ENCODE measurements around the gene RNGTT.

Gene RNGTT

GRCh38 chr6:88655586-88655985 lies 307.8 kb downstream of the RNGTT start:
- Histone ChIP-seq H3K4me1 (ENCODE audit: insufficient read depth, low read length, poor library complexity, severe bottlenecking) (no peaks in the 10 kb centered on the region), H4K20me1 (ENCODE audit: insufficient read depth, low read length, poor library complexity, severe bottlenecking) (no peaks in the 10 kb centered on the region), H3K79me2 (ENCODE audit: insufficient read depth, low read length) (peaks cover 7% of the 10 kb centered on the region; the same call in 1 of the 2 replicates), H3K4me3 (ENCODE audit: low read length, poor library complexity, severe bottlenecking) (no peak overlapping the region), H2AFZ (ENCODE audit: low read length) (no peak overlapping the region), H3K9me2 (replicated peaks; ENCODE audit: low read depth, low read length) (no peaks in the 10 kb centered on the region), H3K9me3 (ENCODE audit: insufficient read depth, low read depth, low read length) (peaks cover 25% of the 10 kb centered on the region; the same call in 1 of the 2 replicates), H3K9ac (ENCODE audit: low read depth, low read length, poor library complexity, severe bottlenecking) (no peak overlapping the region), H3K27me3 (ENCODE audit: insufficient read depth, low read length, poor library complexity, severe bottlenecking) (no peaks in the 10 kb centered on the region), H3K36me3 (ENCODE audit: insufficient read depth, low read length) (peaks cover 20% of the 10 kb centered on the region; the same call in 1 of the 2 replicates), H3K4me2 (ENCODE audit: low read depth, low read length, poor library complexity, severe bottlenecking) (no peak overlapping the region), H3F3A (ENCODE audit: low read depth) (no peaks in the 10 kb centered on the region)
- TF ChIP-seq CTCF (conservative IDR thresholded peaks at IDR 0.05; ENCODE audit: low read length): no peak
- TF ChIP-seq EZH2phosphoT487 (IDR thresholded peaks at IDR 0.05; ENCODE audit: borderline replicate concordance): no peak

GRCh38 chr6:88653936-88654335 lies 309.5 kb downstream of the RNGTT start:
- H3K9ac ChIP-seq (ENCODE audit: low read depth, low read length, poor library complexity, severe bottlenecking): no peak overlapping the region
- no peaks in the 10 kb centered on the region for H3F3A ChIP-seq (ENCODE audit: low read depth)
- peaks cover 20% of the 10 kb centered on the region; the same call in 1 of the 2 replicates for H3K9me3 ChIP-seq (ENCODE audit: insufficient read depth, low read depth, low read length)
- no peaks in the 10 kb centered on the region for H3K4me1 ChIP-seq (ENCODE audit: insufficient read depth, low read length, poor library complexity, severe bottlenecking)
- H3K9me2 ChIP-seq (replicated peaks; ENCODE audit: low read depth, low read length): no peaks in the 10 kb centered on the region
- no peak overlapping the region for H3K4me3 ChIP-seq (ENCODE audit: low read length, poor library complexity, severe bottlenecking)
- no peak overlapping the region for H3K4me2 ChIP-seq (ENCODE audit: low read depth, low read length, poor library complexity, severe bottlenecking)
- TF ChIP-seq EZH2phosphoT487 (IDR thresholded peaks at IDR 0.05; ENCODE audit: borderline replicate concordance) (no peak), CTCF (conservative IDR thresholded peaks at IDR 0.05; ENCODE audit: low read length) (no peak)
- peaks cover 20% of the 10 kb centered on the region; the same call in 1 of the 2 replicates for H3K36me3 ChIP-seq (ENCODE audit: insufficient read depth, low read length)
- no peaks in the 10 kb centered on the region for H3K27me3 ChIP-seq (ENCODE audit: insufficient read depth, low read length, poor library complexity, severe bottlenecking)
- no peak overlapping the region for H2AFZ ChIP-seq (ENCODE audit: low read length)
- H4K20me1 ChIP-seq (ENCODE audit: insufficient read depth, low read length, poor library complexity, severe bottlenecking): no peaks in the 10 kb centered on the region
- peaks cover 3% of the 10 kb centered on the region; the same call in 1 of the 2 replicates for H3K79me2 ChIP-seq (ENCODE audit: insufficient read depth, low read length)

- H3K4me1 ChIP-seq (ENCODE audit: insufficient read depth, low read length, poor library complexity, severe bottlenecking): no peaks in the 10 kb centered on the region
- no peaks in the 10 kb centered on the region for H3K79me2 ChIP-seq (ENCODE audit: insufficient read depth, low read length)
- H3K9ac ChIP-seq (ENCODE audit: low read depth, low read length, poor library complexity, severe bottlenecking): no peak overlapping the region
- H3K27me3 ChIP-seq (ENCODE audit: insufficient read depth, low read length, poor library complexity, severe bottlenecking): no peaks in the 10 kb centered on the region
- no peaks in the 10 kb centered on the region for H4K20me1 ChIP-seq (ENCODE audit: insufficient read depth, low read length, poor library complexity, severe bottlenecking)
- 0 out of 2 replicates have a peak, but pooled peaks cover 3% of the 10 kb centered on the region for H3K36me3 ChIP-seq (ENCODE audit: insufficient read depth, low read length)
- H3K9me3 ChIP-seq (ENCODE audit: insufficient read depth, low read depth, low read length): no peaks in the 10 kb centered on the region
- H3K4me3 ChIP-seq (ENCODE audit: low read length, poor library complexity, severe bottlenecking): no peak overlapping the region
- TF ChIP-seq CTCF (conservative IDR thresholded peaks at IDR 0.05; ENCODE audit: low read length) (no peak), EZH2phosphoT487 (IDR thresholded peaks at IDR 0.05; ENCODE audit: borderline replicate concordance) (no peak)
- H2AFZ ChIP-seq (ENCODE audit: low read length): no peak overlapping the region
- no peaks in the 10 kb centered on the region for H3K9me2 ChIP-seq (replicated peaks; ENCODE audit: low read depth, low read length)
- H3F3A ChIP-seq (ENCODE audit: low read depth): no peaks in the 10 kb centered on the region
- H3K4me2 ChIP-seq (ENCODE audit: low read depth, low read length, poor library complexity, severe bottlenecking): no peak overlapping the region
Observed at GRCh38 chr6:88651400-88651799, 312.0 kb downstream of the RNGTT start.

Measured in Loucy (cell line).